Mucosa of stomach (tissue), 1 donor: ENCODE measurements around the gene MYOT.

Experiments
- H3K27me3 ChIP-seq: one replicate; pipeline ENCODE4 v1.7.0; 2013; ENCODE audit warnings: mild to moderate bottlenecking, low read length; ENCODE audit not compliant: control insufficient read depth, insufficient read depth
- H3K36me3 ChIP-seq: one replicate; pipeline ENCODE4 v1.7.0; 2013; ENCODE audit warnings: low read length; ENCODE audit not compliant: control insufficient read depth, insufficient read depth
- H3K4me1 ChIP-seq: one replicate; pipeline ENCODE4 v1.7.0; 2013; ENCODE audit warnings: mild to moderate bottlenecking, low read length; ENCODE audit not compliant: control insufficient read depth, insufficient read depth
- H3K4me3 ChIP-seq: one replicate; pipeline ENCODE4 v1.7.0; 2013; ENCODE audit warnings: low read length
- H3K9ac ChIP-seq: one replicate; pipeline ENCODE4 v1.7.0; 2013; ENCODE audit warnings: mild to moderate bottlenecking, low read length, moderate library complexity
- H3K9me3 ChIP-seq: one replicate; pipeline ENCODE4 v1.7.0; 2013; ENCODE audit warnings: mild to moderate bottlenecking, low read length, moderate library complexity; ENCODE audit not compliant: control insufficient read depth
- donor health status: Pancreatic carcinoma.

Gene MYOT, protein sequence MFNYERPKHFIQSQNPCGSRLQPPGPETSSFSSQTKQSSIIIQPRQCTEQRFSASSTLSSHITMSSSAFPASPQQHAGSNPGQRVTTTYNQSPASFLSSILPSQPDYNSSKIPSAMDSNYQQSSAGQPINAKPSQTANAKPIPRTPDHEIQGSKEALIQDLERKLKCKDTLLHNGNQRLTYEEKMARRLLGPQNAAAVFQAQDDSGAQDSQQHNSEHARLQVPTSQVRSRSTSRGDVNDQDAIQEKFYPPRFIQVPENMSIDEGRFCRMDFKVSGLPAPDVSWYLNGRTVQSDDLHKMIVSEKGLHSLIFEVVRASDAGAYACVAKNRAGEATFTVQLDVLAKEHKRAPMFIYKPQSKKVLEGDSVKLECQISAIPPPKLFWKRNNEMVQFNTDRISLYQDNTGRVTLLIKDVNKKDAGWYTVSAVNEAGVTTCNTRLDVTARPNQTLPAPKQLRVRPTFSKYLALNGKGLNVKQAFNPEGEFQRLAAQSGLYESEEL

DNA sequence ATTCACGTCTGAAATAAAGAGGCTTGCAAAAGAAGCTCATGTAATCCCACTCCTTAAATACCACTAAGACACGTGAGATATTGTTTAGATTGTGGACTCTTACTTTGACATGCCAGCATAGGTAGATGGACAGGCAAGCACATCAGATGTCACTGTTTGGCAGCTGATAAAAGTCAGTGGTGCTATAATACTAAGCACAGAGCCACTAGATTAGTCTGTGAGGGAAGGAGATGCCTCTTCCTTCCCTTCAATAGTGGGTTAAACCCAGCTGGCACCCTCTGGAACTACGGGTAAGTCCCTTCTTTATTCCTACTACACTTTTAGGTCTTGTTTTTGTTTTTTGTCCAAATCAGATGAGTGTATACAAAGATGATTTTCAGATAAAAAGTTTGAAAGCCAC lies at the start of gene MYOT:
Gene MYOT, plus strand, starts transcription at position 197 of the 400 bp plus-strand sequence. CDS start 2,792 bp downstream, outside the sequence.
- Histone ChIP-seq H3K4me3 (no peak within 1 kb of the TSS), H3K9ac (no peak within 1 kb of the TSS), H3K4me1 (no peaks in the 10 kb centered on the region), H3K27me3 (no peaks in the 10 kb centered on the region), H3K9me3 (no peaks in the 10 kb centered on the region), H3K36me3 (no peaks in the 10 kb centered on the region)

- Histone ChIP-seq H3K27me3 (no peaks in the 10 kb centered on the region), H3K36me3 (no peaks in the 10 kb centered on the region), H3K9ac (no peak overlapping the region), H3K4me1 (peaks cover 11% of the 10 kb centered on the region), H3K4me3 (no peak overlapping the region), H3K9me3 (no peaks in the 10 kb centered on the region)
Measured at GRCh38 chr5:137819766-137820165, 47.9 kb upstream of the MYOT start.

- no peak overlapping the region for H3K9ac ChIP-seq
- no peaks in the 10 kb centered on the region for H3K27me3 ChIP-seq
- H3K4me3 ChIP-seq = no peak overlapping the region
- no peaks in the 10 kb centered on the region for H3K36me3 ChIP-seq
- no peaks in the 10 kb centered on the region for H3K4me1 ChIP-seq
- H3K9me3 ChIP-seq = no peaks in the 10 kb centered on the region
Measured at GRCh38 chr5:137822158-137822764, 45.4 kb upstream of the MYOT start.

DNA sequence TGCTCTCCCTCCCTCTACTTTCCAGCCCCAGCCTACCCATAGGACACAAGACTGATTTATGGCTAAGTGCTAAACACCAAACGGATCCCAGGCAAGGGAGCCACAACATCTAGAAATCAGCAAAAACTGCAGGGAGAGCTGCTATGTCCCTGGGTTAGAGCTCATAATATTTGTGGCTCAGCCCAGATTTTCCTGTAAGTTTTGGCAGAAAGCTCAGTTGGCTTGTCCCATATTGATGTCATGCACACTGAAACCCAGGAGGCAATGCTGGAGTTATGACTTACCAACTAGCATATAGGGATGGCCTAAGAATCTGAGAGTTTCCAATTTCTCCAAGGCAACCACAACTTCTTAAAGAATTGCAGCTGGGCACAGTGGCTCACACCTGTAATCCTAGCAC lies 44.7 kb upstream of the MYOT start:
- no peak overlapping the region for H3K9ac ChIP-seq

DNA sequence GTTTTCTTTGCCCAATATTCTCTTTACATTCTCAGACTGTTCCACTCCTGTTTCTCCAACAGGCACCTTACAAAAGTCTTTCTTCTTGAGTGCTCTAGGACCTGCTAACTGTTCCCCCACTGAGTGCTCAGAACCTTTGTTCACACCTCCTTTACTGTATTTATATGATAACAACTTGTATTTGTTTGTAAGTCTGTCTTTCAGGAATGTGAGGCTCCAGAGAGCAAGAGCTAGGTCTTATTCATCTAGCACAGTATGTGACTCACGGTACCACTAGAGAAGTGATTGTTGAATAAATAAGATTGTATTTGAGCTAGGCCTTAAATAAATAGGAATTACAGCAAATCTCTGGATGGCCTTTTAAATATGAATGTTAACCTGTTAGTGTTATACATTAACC lies 42.5 kb upstream of the MYOT start:
- no peak overlapping the region for H3K9ac ChIP-seq
- no peaks in the 10 kb centered on the region for H3K4me1 ChIP-seq
- H3K36me3 ChIP-seq = no peaks in the 10 kb centered on the region
- no peaks in the 10 kb centered on the region for H3K9me3 ChIP-seq
- H3K27me3 ChIP-seq = no peaks in the 10 kb centered on the region
- no peak overlapping the region for H3K4me3 ChIP-seq

More for the DNA sequence above, 44.7 kb upstream of the MYOT start:
- Histone ChIP-seq H3K9me3 (no peaks in the 10 kb centered on the region), H3K4me3 (no peak overlapping the region), H3K27me3 (no peaks in the 10 kb centered on the region), H3K4me1 (no peaks in the 10 kb centered on the region), H3K36me3 (no peaks in the 10 kb centered on the region)

- Histone ChIP-seq H3K27me3 (no peaks in the 10 kb centered on the region), H3K4me3 (no peak overlapping the region), H3K36me3 (no peaks in the 10 kb centered on the region)
Measured at GRCh38 chr5:137826067-137826466, 41.6 kb upstream of the MYOT start.

GRCh38 chr5:137828180-137828579 lies 39.5 kb upstream of the MYOT start:
- no peak overlapping the region for H3K4me3 ChIP-seq
- no peak overlapping the region for H3K9ac ChIP-seq
- no peaks in the 10 kb centered on the region for H3K27me3 ChIP-seq

More at GRCh38 chr5:137826067-137826466, 41.6 kb upstream of the MYOT start:
- no peak overlapping the region for H3K9ac ChIP-seq
- no peaks in the 10 kb centered on the region for H3K4me1 ChIP-seq
- H3K9me3 ChIP-seq = no peaks in the 10 kb centered on the region

GRCh38 chr5:137828664-137829063 lies 39.0 kb upstream of the MYOT start:
- no peak overlapping the region for H3K9ac ChIP-seq
- no peaks in the 10 kb centered on the region for H3K27me3 ChIP-seq
- H3K36me3 ChIP-seq = no peaks in the 10 kb centered on the region
- no peaks in the 10 kb centered on the region for H3K4me1 ChIP-seq
- H3K4me3 ChIP-seq = no peak overlapping the region
- no peaks in the 10 kb centered on the region for H3K9me3 ChIP-seq

More at GRCh38 chr5:137828180-137828579, 39.5 kb upstream of the MYOT start:
- H3K9me3 ChIP-seq = no peaks in the 10 kb centered on the region
- no peaks in the 10 kb centered on the region for H3K36me3 ChIP-seq
- no peaks in the 10 kb centered on the region for H3K4me1 ChIP-seq

GRCh38 chr5:137831105-137831504 lies 36.6 kb upstream of the MYOT start:
- Histone ChIP-seq H3K4me3 (no peak overlapping the region), H3K9ac (no peak overlapping the region), H3K9me3 (no peaks in the 10 kb centered on the region), H3K36me3 (no peaks in the 10 kb centered on the region), H3K4me1 (no peaks in the 10 kb centered on the region), H3K27me3 (no peaks in the 10 kb centered on the region)

DNA sequence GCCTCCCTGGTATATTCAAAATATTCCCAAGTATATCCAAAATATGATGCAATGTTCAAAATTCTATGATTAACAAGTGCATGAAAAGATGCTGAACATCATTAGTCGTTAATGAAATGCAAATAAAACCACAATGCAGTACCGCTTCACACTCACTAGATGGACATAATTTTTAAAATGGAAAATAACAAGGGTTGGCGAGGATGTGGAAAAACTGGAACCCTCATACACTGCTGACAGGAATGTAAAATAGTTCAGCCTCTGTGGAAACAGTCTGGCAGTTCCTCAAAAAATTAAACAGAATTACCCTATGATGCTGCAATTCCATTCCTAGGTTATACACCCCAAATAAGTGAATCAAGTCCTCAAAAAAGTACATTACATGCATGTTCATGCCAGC lies 36.1 kb upstream of the MYOT start:
- H3K27me3 ChIP-seq = no peaks in the 10 kb centered on the region
- H3K4me3 ChIP-seq = no peak overlapping the region
- H3K36me3 ChIP-seq = no peaks in the 10 kb centered on the region
- no peaks in the 10 kb centered on the region for H3K4me1 ChIP-seq
- H3K9me3 ChIP-seq = no peaks in the 10 kb centered on the region
- no peak overlapping the region for H3K9ac ChIP-seq

- Histone ChIP-seq H3K9ac (no peak overlapping the region), H3K4me1 (peaks cover 3% of the 10 kb centered on the region), H3K27me3 (no peaks in the 10 kb centered on the region), H3K36me3 (no peaks in the 10 kb centered on the region), H3K4me3 (no peak overlapping the region), H3K9me3 (no peaks in the 10 kb centered on the region)
Measured at GRCh38 chr5:137832416-137832815, 35.2 kb upstream of the MYOT start.

DNA sequence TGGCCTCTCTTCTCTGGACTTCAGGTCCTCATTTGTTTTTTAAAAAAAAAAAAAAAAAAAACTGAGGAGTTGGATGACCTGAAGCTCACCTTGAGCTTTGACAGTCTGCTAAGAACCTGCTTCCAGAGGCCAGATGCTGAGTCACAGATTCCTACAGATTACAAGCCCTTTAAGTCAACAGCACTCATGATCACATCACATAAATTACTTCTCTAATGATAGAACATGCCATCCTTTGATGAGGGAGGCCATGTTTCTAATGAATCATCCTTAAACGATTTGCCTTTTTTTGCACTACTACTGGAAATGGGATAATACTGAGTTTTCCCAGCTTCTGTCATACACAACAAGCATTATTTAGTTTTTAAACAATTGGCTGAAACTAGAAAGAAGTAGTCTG lies 34.2 kb upstream of the MYOT start:
- Histone ChIP-seq H3K4me3 (no peak overlapping the region), H3K4me1 (peaks cover 8% of the 10 kb centered on the region)

More for the DNA sequence above, 34.2 kb upstream of the MYOT start:
- Histone ChIP-seq H3K9ac (no peak overlapping the region), H3K36me3 (no peaks in the 10 kb centered on the region), H3K27me3 (no peaks in the 10 kb centered on the region), H3K9me3 (no peaks in the 10 kb centered on the region)
